Heart left ventricle (tissue), 13 donors: ENCODE measurements around the gene CLIP2.

ENCODE experiments used
- POLR2A ChIP-seq, 2 donors: fragments of 450-650 bp; IDR thresholded peaks; one replicate each; pipeline ENCODE4 v1.6.1; 2017; ENCODE audit warnings: antibody characterized with exemption in 2 of 2, mild to moderate bottlenecking in 2 of 2, moderate library complexity in 2 of 2
- TF ChIP-seq, protein P1 (sequence below), 12 donors: fragments of 200-600 bp; sonication (generic) in 4 of 12; IDR thresholded peaks; one replicate each; pipeline versions ENCODE4 v1.5.0 to v1.8.0; 2018 to 2022; ENCODE audit warnings: antibody characterized with exemption in 12 of 12, mild to moderate bottlenecking in 5 of 12
- donor health status: ischemic (EF 13 %, LVEDD 7.1; RV severe dilation, severe dysfunction).
- donor health status: DM: no; HTN: yes; CAD: no.
- donor health status: DM: no; HTN: no; CAD: no.
- donor health status: ischemic (EF 25% LVEDD 6.9; RV normal size, moderate dysfunction).
- donor health status: ischemic (EF 25% LVEDD 5.7; RV mildly dilated, moderate dysfunction).
- donor health status: ischemic (EF 35%, LVEDD 5.7; RV mildly dilated, moderate dysfunction).
- donor health status: nonischemic (EF 11% LVEDD 7.7; RV severe dilation, severe dysfunction).
- donor health status: DM: yes; HTN: yes; CAD: no.
- donor health status: PGD.
- donor health status: ischemic (EF 29% LVEDD 5.4; RV normal size, mild dysfunction).
- donor health status: nonischemic (EF 23%, LVEDD 6.1; RV moderate dilation, normal function).

DNA sequence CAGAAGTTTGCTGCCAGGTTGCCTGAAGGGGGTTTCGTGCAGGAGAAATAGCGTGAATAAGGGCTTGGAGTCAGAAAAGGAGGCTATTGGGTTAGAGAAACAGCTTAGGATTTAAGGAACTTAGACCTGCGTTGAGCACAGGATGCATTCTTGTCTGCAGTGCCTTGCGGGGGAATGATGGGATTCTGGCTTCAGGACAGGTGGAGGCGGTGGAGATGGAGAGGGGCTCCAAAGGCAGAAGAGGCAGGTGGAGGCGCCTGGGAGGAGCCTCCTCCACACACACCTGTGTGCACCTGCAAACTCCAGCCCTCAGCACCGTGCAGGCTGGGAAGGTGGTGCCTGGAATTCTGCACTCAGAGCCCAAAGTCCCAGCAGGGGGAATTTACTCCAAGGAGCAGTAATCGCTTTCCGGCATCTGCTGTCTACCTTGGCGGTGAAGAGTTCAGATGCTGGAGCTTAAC is 1.8 kb downstream of the CLIP2 start:
- TF ChIP-seq, protein P1, sequence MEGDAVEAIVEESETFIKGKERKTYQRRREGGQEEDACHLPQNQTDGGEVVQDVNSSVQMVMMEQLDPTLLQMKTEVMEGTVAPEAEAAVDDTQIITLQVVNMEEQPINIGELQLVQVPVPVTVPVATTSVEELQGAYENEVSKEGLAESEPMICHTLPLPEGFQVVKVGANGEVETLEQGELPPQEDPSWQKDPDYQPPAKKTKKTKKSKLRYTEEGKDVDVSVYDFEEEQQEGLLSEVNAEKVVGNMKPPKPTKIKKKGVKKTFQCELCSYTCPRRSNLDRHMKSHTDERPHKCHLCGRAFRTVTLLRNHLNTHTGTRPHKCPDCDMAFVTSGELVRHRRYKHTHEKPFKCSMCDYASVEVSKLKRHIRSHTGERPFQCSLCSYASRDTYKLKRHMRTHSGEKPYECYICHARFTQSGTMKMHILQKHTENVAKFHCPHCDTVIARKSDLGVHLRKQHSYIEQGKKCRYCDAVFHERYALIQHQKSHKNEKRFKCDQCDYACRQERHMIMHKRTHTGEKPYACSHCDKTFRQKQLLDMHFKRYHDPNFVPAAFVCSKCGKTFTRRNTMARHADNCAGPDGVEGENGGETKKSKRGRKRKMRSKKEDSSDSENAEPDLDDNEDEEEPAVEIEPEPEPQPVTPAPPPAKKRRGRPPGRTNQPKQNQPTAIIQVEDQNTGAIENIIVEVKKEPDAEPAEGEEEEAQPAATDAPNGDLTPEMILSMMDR (IDR thresholded peaks at IDR 0.05): no peak
- no peak for TF ChIP-seq POLR2A (IDR thresholded peaks at IDR 0.05)
